Measurements from ENCODE around the gene RGS11. TPM values are rescaled to one million over a fixed set of nuclear protein-coding genes. Genes with fewer than 3 reads are reported as not detected.

Gene RGS11
- polyA plus RNA-seq, 2 of the 4 experiments (the other 2 are of a cell fraction), result 2.1 to 5.3 TPM

GRCh38 chr16:305916-306626 is 30.3 kb upstream of the RGS11 start:
- ChIA-PET CTCF (no interaction called here), POLR2A (no interaction called here)
- FAIRE-seq (no peak), DNase-seq (ENCODE audit: low read depth in 1 of 2, low spot score in 1 of 2) (no peak), ATAC-seq (no peak)
- Histone ChIP-seq H3K9me3 (no peaks in the 10 kb centered on the region), H3K4me1 (no peaks in the 10 kb centered on the region), H3K4me3 (no peak overlapping the region), H3K4me2 (no peak overlapping the region), H3K27ac (no peak overlapping the region)
- TF ChIP-seq USF2 (IDR thresholded peaks at IDR 0.05), result no peak
- TF ChIP-seq EHF (CRISPR knock-in tag; IDR thresholded peaks at IDR 0.05), result no peak
- no peak for TF ChIP-seq CTCF (IDR thresholded peaks at IDR 0.05)
- TF ChIP-seq EP300 (IDR thresholded peaks at IDR 0.05), result no peak
- no peak for TF ChIP-seq PHF8 (IDR thresholded peaks at IDR 0.05; ENCODE audit: borderline replicate concordance, low read depth)
- no peak for TF ChIP-seq ZC3H11A (IDR thresholded peaks at IDR 0.05)
- 89% methylated on average over 19 of the region's 19 CpGs for WGBS (ENCODE audit: missing lambda C conversion rate)

GRCh38 chr16:303760-304505 is 28.2 kb upstream of the RGS11 start:
- ATAC-seq, result peak; percentile 45 to 66; a peak in 3 of 6 replicates
- ChIA-PET POLR2A (no interaction called here), CTCF (interaction anchor here (0.5 to 1.5 kb wide), 4 partner anchors 10 to 66 kb away, joined by 3 to 5 read pairs (median 4); no protein-coding TSS in a partner anchor)
- 90% methylated on average over 43 of the region's 43 CpGs for WGBS (ENCODE audit: missing lambda C conversion rate)
- no peaks in the 10 kb centered on the region for H3K9me3 ChIP-seq
- H3K27ac ChIP-seq, result no peak overlapping the region
- no peaks in the 10 kb centered on the region for H3K4me1 ChIP-seq
- H3K4me2 ChIP-seq, result no peak overlapping the region
- TF ChIP-seq MYC (IDR thresholded peaks at IDR 0.05; ENCODE audit: borderline replicate concordance, low read length) (no peak), MAFK (IDR thresholded peaks at IDR 0.05; ENCODE audit: partially characterized antibody) (peak; percentile 31)
- peak in 1 of 2 experiments; percentile 44 for DNase-seq (ENCODE audit: low read depth in 1 of 2, low spot score in 1 of 2)
- no peak overlapping the region for H3K4me3 ChIP-seq
- no peak for FAIRE-seq

GRCh38 chr16:301950-302349 is 26.2 kb upstream of the RGS11 start:
- 96% methylated on average over 11 of the region's 13 CpGs for WGBS (ENCODE audit: missing lambda C conversion rate)
- CTCF ChIA-PET, result interaction anchor here (0.9 to 1.3 kb wide), 3 partner anchors 8 to 205 kb away, joined by 3 to 4 read pairs (median 3); no protein-coding TSS in a partner anchor

More at GRCh38 chr16:301950-302349, 26.2 kb upstream of the RGS11 start:
- FAIRE-seq (no peak), DNase-seq (ENCODE audit: low read depth in 1 of 2, low spot score in 1 of 2) (no peak), ATAC-seq (no peak)
- no peak overlapping the region for H3K4me3 ChIP-seq
- no peak overlapping the region for H3K27ac ChIP-seq
- POLR2A ChIA-PET, result no interaction called here
- TF ChIP-seq SREBF2 (IDR thresholded peaks at IDR 0.05) (no peak), RFX5 (IDR thresholded peaks at IDR 0.05) (no peak), PBX3 (IDR thresholded peaks at IDR 0.05) (no peak), RAD21 (conservative IDR thresholded peaks at IDR 0.05 in 1 of 2, IDR thresholded peaks at IDR 0.05 in 1 of 2) (no peak), USF2 (IDR thresholded peaks at IDR 0.05) (no peak), KDM5A (IDR thresholded peaks at IDR 0.05) (no peak), RCOR1 (IDR thresholded peaks at IDR 0.05; ENCODE audit: low read depth, low read length) (no peak), EHMT2 (IDR thresholded peaks at IDR 0.05; ENCODE audit: low read depth) (no peak), POLR2A (IDR thresholded peaks at IDR 0.05; ENCODE audit: low read length) (no peak), FOSL2 (IDR thresholded peaks at IDR 0.05) (no peak), FOSL2 (CRISPR knock-in tag; IDR thresholded peaks at IDR 0.05) (no peak), CEBPB (IDR thresholded peaks at IDR 0.05) (no peak), FOXS1 (CRISPR knock-in tag; IDR thresholded peaks at IDR 0.05) (no peak), SMC3 (IDR thresholded peaks at IDR 0.05) (no peak), TFCP2L1 (CRISPR knock-in tag; IDR thresholded peaks at IDR 0.05) (no peak)
- no peaks in the 10 kb centered on the region for H3K9me3 ChIP-seq
- no peak overlapping the region for H3K4me2 ChIP-seq
- no peaks in the 10 kb centered on the region for H3K4me1 ChIP-seq
